GM21390 (cell line): ENCODE measurements around the gene FIGN.

Source experiments
- ATAC-seq: cut with Tn5 transposase; IDR thresholded peaks from one replicate; pipeline ENCODE4 v1.9.1; 2021; ENCODE audit not compliant: unreplicated experiment

FIGN gene

GRCh38 chr2:163735685-163736432, at the start of gene FIGN:
Gene FIGN, minus strand, starts transcription at chr2:163736008. Its CDS starts 1,081 bp downstream, at chr2:163734927.
- ATAC-seq: no peak

DNA sequence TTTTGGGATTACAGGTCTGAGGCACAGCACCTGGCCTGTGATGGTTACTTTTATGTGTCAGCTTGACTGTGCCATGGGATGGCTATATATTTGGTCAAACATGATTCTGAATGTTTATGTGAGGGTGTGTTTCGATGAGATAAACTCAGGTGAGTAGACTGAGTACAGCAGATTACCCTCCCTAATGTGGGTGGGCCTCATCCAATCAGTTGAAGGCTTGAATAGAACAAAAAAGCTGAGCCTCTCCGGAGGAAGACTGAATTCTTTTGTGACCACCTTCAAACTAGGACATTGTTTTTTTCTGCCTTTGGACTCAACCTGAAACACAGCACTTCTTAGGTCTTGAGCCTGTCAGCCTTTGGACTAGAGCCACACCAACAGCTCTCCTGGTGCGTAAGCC, 49.4 kb upstream of the FIGN start:
- no peak for ATAC-seq

- ATAC-seq: no peak
Measured at GRCh38 chr2:163779970-163780597, 44.3 kb upstream of the FIGN start.

DNA sequence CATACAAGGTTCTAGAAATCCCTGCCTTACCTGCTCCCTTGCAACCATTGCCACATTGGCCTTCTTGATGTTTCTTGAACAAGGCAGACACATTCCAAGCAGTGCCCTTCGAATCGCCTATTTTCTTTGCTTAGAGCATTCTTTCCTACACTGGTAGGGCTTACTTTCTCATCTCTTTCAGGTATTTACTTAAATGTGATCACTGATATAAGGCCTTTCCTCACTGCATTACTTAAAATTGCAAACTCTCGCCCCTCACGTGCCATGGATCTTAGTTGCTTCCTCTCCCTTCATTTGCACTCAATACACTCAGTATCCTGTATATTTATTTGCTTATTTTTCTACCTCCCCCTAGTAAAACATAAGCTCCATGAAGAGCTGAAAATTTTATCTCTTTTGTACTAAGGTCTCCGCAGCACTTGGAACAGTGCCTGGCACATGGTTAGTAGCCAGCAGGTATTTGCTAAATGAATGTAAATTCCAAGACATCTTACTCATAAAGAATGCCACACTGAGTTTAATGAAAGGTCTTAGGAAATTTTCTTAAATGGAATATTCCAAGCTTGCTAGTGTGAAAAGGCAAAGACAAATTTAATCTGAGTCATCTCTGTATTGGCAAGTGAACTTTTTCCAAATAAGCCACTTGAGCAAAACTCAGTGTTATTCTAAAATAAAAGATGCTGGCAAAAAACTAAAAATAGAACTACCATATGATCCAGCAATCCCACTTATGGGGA, 42.4 kb upstream of the FIGN start:
- ATAC-seq: no peak

DNA sequence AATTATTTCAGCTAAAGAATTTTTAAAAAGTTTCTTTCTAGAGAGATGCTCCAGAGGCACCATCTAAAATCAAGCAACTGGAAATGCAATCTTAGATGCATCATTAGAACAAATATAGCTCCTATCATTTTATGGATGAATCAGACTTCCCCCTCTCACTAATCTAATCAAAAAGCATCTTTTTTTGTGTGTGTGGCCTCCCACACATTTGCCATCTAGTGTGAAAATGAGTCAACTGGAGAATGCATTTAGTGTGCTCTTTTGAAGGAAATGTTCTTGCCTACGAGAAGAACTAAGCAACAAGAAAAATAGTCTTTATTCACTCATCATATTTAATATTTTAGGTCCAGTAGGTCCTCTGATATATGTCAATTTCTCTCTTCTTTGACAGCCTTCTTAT, 39.5 kb upstream of the FIGN start:
- no peak for ATAC-seq

DNA sequence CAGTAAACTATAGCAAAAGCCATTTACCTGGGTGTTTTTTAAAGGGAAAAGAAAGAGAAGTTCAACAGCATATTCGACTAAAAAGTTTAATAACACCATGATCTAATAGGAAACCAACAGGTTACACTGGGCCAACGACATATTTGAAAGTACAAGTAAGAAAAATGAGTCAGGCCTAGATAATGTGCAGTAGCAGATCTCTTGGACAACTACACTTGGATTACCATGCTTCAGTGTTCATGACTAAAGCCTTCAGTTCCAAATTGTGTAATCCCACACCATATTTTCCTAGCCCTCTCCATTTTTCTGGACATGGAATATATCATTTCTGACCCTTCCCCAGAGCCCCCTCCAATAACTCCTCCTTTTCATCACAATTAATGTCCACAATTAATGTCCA, 39.1 kb upstream of the FIGN start:
- no peak for ATAC-seq

DNA sequence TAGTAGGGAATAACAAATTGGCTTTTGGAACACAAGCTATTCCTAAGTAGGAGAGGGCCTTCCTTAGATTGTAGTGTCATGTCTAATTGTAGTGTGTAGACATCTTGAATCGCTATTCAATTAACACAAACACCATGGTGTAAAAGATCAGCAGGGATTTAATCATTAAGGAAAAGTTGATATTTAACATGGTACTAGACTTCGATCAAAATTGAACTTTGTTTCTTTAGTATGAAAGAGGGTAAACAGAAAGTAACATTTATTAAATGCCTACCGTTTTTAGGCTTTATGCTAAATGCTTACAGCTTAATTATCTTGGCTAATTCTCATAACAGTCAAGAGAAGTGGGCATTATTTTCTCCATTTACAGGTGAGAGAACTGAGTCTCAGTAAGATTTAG, 37.5 kb upstream of the FIGN start:
- no peak for ATAC-seq

DNA sequence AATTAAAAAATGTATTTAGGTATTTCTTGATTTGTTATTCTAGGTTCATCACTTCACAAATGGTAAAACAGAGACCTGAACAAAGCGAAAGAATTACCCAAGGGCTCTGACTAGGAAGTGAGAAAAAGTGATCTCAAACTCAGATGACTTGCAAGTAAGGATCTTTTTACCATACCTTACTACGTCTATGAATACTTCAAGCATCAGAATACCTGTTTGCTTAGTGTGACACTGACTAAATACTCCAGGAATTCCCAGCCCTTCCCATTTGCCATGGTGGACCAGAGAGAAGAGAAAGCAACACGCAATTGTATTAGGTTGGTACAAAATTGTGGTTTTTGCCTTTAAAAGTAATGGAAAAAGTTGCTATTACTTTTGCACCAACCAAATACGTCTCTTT, 35.8 kb upstream of the FIGN start:
- no peak for ATAC-seq

DNA sequence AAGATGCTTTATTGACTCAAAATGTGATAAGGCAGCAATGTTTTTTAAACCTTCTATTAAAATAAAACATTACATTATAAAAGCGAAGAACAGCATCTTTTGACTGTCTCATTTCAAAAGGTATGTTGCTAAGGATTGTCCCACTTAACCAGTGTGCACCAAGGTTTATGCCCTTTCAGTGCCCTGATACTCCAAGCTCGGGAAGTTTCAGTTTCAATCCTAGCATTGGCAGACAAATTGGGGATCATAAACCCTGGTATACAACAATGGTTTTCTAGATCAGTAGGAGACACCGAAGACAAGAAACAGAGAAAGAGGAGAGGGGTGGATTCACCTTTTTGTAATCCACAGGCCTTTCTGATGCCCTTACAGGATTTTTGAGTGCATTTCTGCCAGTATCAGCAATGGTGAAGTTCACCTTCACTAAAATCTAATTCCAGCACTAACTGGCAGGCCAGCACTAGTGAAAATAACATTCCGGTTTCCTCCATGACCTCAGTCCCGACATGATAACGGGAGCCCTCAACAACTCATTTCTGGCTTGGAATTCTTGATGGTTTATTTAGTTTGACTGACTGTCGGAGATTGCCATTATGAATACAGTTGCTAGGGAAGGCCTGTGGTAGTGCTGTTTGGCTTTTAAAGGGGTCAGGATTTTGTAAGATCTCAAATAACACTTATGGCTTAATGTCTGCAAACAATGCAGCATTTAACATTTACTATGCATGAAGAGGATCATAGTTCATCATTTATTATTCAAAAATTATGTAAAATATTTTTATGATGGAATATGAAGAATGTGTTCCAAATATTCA, 33.3 kb upstream of the FIGN start:
- ATAC-seq: no peak

GRCh38 chr2:163767097-163767496, 31.3 kb upstream of the FIGN start:
- no peak for ATAC-seq

GRCh38 chr2:163764566-163764965, 28.8 kb upstream of the FIGN start:
- ATAC-seq: no peak

DNA sequence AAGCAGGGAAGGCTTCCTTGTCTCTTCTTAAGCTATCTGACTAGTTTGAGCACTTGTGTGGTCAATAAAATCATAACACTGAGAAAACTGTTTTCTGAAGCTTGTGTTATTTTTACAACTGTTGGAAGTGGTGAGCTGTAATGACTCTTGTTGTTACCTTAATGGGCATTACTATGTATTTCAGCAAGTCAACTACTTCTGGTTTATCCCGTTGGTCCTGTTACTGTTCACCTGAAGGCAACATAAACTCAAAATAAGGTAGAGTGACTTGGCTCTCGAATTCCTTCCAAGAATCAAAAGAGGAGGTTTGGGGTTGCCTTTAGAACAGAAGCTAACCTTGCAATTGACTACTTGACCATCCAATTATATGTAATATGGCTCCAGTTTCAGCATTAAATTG, 23.2 kb upstream of the FIGN start:
- ATAC-seq: no peak

GRCh38 chr2:163757814-163758213, 22.0 kb upstream of the FIGN start:
- no peak for ATAC-seq

DNA sequence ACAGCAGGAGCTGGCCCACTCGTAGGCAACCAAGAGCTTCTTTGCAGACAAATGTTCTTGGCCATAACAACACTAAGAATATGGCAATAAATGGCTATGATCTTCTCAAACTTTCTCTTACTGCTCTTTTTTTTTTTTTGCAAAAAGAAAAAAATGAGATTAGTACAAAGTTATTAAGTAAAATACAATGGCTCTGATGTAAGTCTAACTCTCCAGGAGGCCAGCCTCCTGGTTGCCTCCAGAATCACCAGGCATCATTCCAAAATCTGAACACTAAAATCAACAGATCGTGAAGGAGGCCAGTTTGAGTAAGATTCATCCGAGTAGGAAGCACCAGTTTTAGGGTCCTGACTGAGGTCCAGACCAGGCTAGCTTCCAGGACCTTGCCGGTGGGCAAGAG, 20.8 kb upstream of the FIGN start:
- no peak for ATAC-seq

- no peak for ATAC-seq
Measured at GRCh38 chr2:163755366-163755765, 19.6 kb upstream of the FIGN start.

- ATAC-seq: no peak
Measured at GRCh38 chr2:163753726-163754125, 17.9 kb upstream of the FIGN start.

DNA sequence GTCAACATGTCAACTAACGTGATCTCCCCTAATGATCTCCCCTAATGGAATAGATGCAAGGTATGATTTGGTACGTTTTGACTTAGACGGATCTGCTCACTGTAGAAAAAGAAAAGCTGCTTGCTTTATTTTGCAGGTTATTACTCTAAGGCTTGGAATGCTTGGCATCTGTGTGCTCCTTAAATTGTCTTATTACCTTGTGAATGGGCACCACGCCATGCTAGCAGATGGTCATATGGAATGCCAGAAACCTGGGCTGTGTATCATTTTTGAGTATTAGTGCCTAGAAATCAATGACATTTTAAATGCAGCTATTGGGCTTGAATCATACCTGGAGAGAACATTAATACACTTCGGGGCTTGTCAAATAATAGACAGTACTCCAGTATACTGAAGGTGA, 16.5 kb upstream of the FIGN start:
- ATAC-seq: no peak

GRCh38 chr2:163751696-163752095, 15.9 kb upstream of the FIGN start:
- no peak for ATAC-seq

DNA sequence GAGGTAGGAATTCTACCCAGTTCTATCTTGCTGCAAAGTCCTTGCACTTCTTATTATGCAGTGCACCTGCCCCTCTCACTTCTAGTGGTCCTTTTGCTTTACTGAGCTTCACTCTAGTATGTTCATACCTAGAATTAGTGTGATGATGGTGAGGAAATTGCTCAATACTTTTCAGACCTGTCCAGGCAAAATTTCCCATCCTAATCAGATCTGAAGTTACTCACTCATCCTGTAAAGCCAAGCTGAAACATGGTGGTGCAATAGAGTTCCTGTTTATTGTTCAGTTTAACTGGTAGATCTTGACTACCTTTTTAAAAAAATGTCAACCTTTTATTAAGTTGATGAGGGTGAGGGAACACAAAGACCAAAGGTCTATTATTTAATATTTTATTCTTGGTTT, 12.6 kb upstream of the FIGN start:
- ATAC-seq: no peak

DNA sequence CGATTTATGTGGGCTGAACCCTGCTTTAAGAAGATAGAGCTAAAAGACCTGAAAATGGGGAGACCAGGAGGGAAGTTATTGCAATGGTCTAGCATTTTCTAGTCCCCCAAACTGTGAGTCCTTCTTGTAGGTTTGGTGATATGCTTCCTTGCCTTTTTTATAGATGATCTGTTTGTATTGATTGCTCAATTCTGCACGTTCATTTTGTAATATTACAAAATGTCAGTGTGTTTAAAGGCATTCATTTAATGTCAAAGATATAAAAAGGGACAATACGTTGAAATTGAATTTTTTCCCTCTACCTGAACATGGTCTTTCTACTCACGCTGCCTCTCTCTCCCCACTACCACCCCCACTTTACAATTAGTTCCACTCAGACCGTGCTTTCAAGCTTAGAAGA, 5.6 kb upstream of the FIGN start:
- no peak for ATAC-seq

DNA sequence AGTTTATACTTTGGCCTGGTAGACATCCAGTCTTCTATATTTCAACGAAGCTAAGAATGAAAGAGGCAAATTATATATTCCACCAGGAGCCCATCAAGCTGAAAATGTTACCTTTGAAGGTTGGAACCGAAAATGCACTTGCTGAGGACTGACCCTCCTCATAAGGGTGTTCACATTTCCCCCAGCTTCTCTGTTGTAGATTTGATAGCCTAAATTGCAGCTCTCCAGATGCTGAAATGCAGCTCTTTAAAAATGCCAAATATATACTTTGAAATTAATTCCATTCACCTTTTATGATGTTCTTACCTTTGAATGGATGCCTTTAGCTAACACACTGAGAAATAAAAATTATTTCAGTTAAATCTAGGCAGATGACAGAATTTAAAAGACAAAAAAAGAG, 1.8 kb upstream of the FIGN start:
- ATAC-seq: no peak

- no peak for ATAC-seq
Measured at GRCh38 chr2:163737190-163737439, 1.3 kb upstream of the FIGN start.
